GM12878 (cell line): ENCODE results near the gene FAM53B. TPM values are rescaled to one million over a fixed set of nuclear protein-coding genes. Genes with fewer than 3 reads are reported as not detected.

Source experiments
- ATAC-seq: fragments of 200-7000 bp; cut with Tn5 transposase; 3 replicates; pipeline ENCODE4 v1.9.1; 2020; ENCODE audit warnings: mild to moderate bottlenecking, moderate library complexity
- BruUV-seq: library from RNA; stranded (reverse); fragments of 400-500 nt; replicated peaks from 2 replicates; lab custom pipeline; 2021; lab: Mats Ljungman, UMichigan
- CTCF ChIA-PET: fragments of 300-600 bp; sonication (Branson Sonifier 250); formaldehyde crosslinking; extraction: SDS; loops from one replicate; lab custom pipeline; 2021; ENCODE audit warnings: inconsistent platforms; lab: Yijun Ruan, JAX
- POLR2A ChIA-PET: fragments of 350-600 bp; formaldehyde crosslinking; extraction: SDS; loops from one replicate; lab custom pipeline; 2021; ENCODE audit warnings: inconsistent platforms; lab: Charles Lee
- RAD21 ChIA-PET: fragments of 300-600 bp; sonication (Branson Sonifier 250); formaldehyde crosslinking; loops from one replicate; lab custom pipeline; 2023; ENCODE audit warnings: antibody characterized with exemption; ENCODE audit not compliant: unreplicated experiment; lab: Charles Lee
- SMC1A ChIA-PET: fragments of 300-600 bp; sonication (Branson Sonifier 250); formaldehyde crosslinking; loops from one replicate; lab custom pipeline; 2023; ENCODE audit not compliant: unreplicated experiment, uncharacterized antibody; lab: Charles Lee
- DNase-seq: peaks from one replicate; pipeline ENCODE4 v3.0.0-alpha.2; 2011; ENCODE audit warnings: low read depth, low spot score
- FAIRE-seq: peaks from 3 replicates; lab custom pipeline; 2011; peaks lifted over from hg19 to GRCh38; lab: Jason Lieb, UNC
- H2AFZ ChIP-seq: 2 replicates; pipeline ENCODE4 v1.6.0; 2011; ENCODE audit warnings: low read depth, low read length, control low read depth; ENCODE audit not compliant: control insufficient read depth
- H3K27ac ChIP-seq: 2 replicates; pipeline ENCODE4 v1.5.1; 2011; ENCODE audit warnings: control low read depth; ENCODE audit not compliant: control insufficient read depth, insufficient read depth
- H3K27me3 ChIP-seq, 2 experiments: replicated peaks in 1 of 2; 2 replicates each; pipeline versions ENCODE4 v1.6.0 to v1.6.1; 2011; ENCODE audit warnings: low read length in 1 of 2; ENCODE audit not compliant: control insufficient read depth in 2 of 2, insufficient read depth in 2 of 2
- H3K36me3 ChIP-seq, 2 experiments: 2 replicates each; pipeline ENCODE4 v1.5.1; 2011; ENCODE audit warnings: low read length in 1 of 2; ENCODE audit not compliant: control insufficient read depth in 2 of 2, insufficient read depth in 2 of 2
- H3K4me1 ChIP-seq: 2 replicates; pipeline ENCODE4 v1.6.1; 2011; ENCODE audit warnings: mild to moderate bottlenecking, low read length, moderate library complexity, mixed read lengths; ENCODE audit not compliant: control insufficient read depth, insufficient read depth
- H3K4me2 ChIP-seq: 2 replicates; pipeline ENCODE4 v1.6.0; 2011; ENCODE audit warnings: control low read depth; ENCODE audit not compliant: control insufficient read depth, insufficient read depth
- H3K4me3 ChIP-seq: fragments of 200-600 bp; sonication (generic); 2 replicates; pipeline ENCODE4 v1.5.1; 2016
- H3K79me2 ChIP-seq: 2 replicates; pipeline ENCODE4 v1.6.0; 2011; ENCODE audit warnings: low read length; ENCODE audit not compliant: control insufficient read depth, insufficient read depth
- H3K9ac ChIP-seq: 2 replicates; pipeline ENCODE4 v1.8.0; 2011; ENCODE audit warnings: low read length, control low read depth, mixed read lengths; ENCODE audit not compliant: control insufficient read depth, insufficient read depth
- H3K9me3 ChIP-seq: replicated peaks from 3 replicates; pipeline ENCODE4 v1.5.1; 2011; ENCODE audit warnings: mild to moderate bottlenecking, low read length; ENCODE audit not compliant: control insufficient read depth, insufficient read depth
- H4K20me1 ChIP-seq: 2 replicates; pipeline ENCODE4 v1.6.0; 2011; ENCODE audit not compliant: control insufficient read depth, insufficient read depth
- YY1 ChIP-seq: IDR thresholded peaks from 2 replicates; pipeline ENCODE4 v1.6.1; 2011; ENCODE audit warnings: low read depth, mild to moderate bottlenecking, low read length
- WGBS: methylation state at CpG from one replicate; pipeline ENCODE4 v1.1.6; 2016; ENCODE audit warnings: low lambda C conversion rate; ENCODE audit not compliant: insufficient replicate concordance, insufficient coverage; ENCODE audit errors: missing lambda C conversion rate; 5-methylcytosine and 5-hydroxymethylcytosine counted together
- in situ Hi-C: fragments of 300-500 bp; cut with MboI; formaldehyde crosslinking; loops from 9 replicates; pipeline ENCODE4 v1.14.3; 2018; ENCODE audit warnings: mixed read lengths
- intact Hi-C: fragments of 100-400 bp; cut with micrococcal nuclease; formaldehyde crosslinking; loops from one replicate; pipeline ENCODE4 v1.14.2; 2022; ENCODE audit not compliant: unreplicated experiment
- polyA plus RNA-seq, 11 experiments: library from polyadenylated mRNA; depleted of rRNA in 4 of 11; unstranded in 6 of 11; stranded (reverse) in 5 of 11; fragments of >200 nt; fragmentation: Nextera tagmentation in 4 of 11; fragmentation: Illumina TruSeq in 1 of 11; extraction: Ambion mirVana in 4 of 11; extraction: Trizol in 1 of 11; gene quantifications; 1 replicate in 1 of 11; 2 replicates in 10 of 11; pipeline versions ENCODE4 v1.2.1 to v1.2.3, GENCODE V29; 2011 to 2016; ENCODE audit warnings: inconsistent platforms in 2 of 11, missing spikeins in 2 of 11, low read depth in 1 of 11
- total RNA-seq, 4 experiments: library from RNA; depleted of rRNA in 3 of 4; stranded (reverse); fragments of >200 nt in 3 of 4; fragmentation: Illumina TruSeq in 1 of 4; extraction: Trizol in 1 of 4; gene quantifications; 2 replicates each; pipeline versions ENCODE4 v1.2.1 to v1.2.3, GENCODE V29; 2013 to 2021
- TF ChIP-seq, protein P1 (sequence below): fragments of 450-650 bp; IDR thresholded peaks from 2 replicates; pipeline ENCODE4 v1.6.1; 2016; ENCODE audit warnings: mild to moderate bottlenecking

Gene FAM53B
- total and polyA plus RNA-seq, 10 of the 15 experiments (the other 5 are each of a cell fraction or from before 2014, with no cell fraction given) = 0.05 to 26.3 (median 8.1) TPM

GRCh38 chr10:124748953-124749645, 4.9 kb upstream of the FAM53B start:
- POLR2A ChIA-PET = interaction anchor here (0.8 to 1.7 kb wide), 10 partner anchors 8 to 61 kb away, joined by 3 to 5 read pairs (median 3); no protein-coding TSS in a partner anchor
- H3K79me2 ChIP-seq = no peaks in the 10 kb centered on the region
- RAD21 ChIA-PET = interaction anchor here (0.6 to 2.8 kb wide), 17 partner anchors 8 to 970 kb away, joined by 3 to 12 read pairs (median 4); partner anchors contain the start of gene EDRF1
- CTCF ChIA-PET = interaction anchor here (0.7 to 6.9 kb wide), 19 partner anchors 8 to 289 kb away, joined by 3 to 149 read pairs (median 3); partner anchors contain the start of gene EEF1AKMT2
- no peak for DNase-seq
- no TSS peak for BruUV-seq
- in situ Hi-C loops (no loop called here), intact Hi-C loops (loop anchor here (2.0 to 10.0 kb wide), 2 partner anchors 168 to 754 kb away; no protein-coding TSS in a partner anchor)
- no peak overlapping the region for H3K9ac ChIP-seq
- no peaks in the 10 kb centered on the region for H4K20me1 ChIP-seq
- H3K4me3 ChIP-seq = peak overlapping the region; percentile 39
- peak overlapping the region; percentile 51 for H3K4me2 ChIP-seq
- ATAC-seq = peak; percentile 68
- H2AFZ ChIP-seq = peak overlapping the region; percentile 2
- SMC1A ChIA-PET = interaction anchor here (0.7 to 3.8 kb wide), 29 partner anchors 9 to 218 kb away, joined by 3 to 20 read pairs (median 5); partner anchors contain the start of gene EEF1AKMT2
- H3K27me3 ChIP-seq = no peaks in the 10 kb centered on the region
- FAIRE-seq = peak; percentile 65
- no peaks in the 10 kb centered on the region; a peak in 2 of 4 replicates for H3K36me3 ChIP-seq
- peak overlapping the region; percentile 33 for H3K27ac ChIP-seq
- H3K4me1 ChIP-seq = peaks cover 4% of the 10 kb centered on the region; the same call in 1 of the 2 replicates
- no peaks in the 10 kb centered on the region for H3K9me3 ChIP-seq
- TF ChIP-seq YY1 = no peak
- TF ChIP-seq, protein P1, sequence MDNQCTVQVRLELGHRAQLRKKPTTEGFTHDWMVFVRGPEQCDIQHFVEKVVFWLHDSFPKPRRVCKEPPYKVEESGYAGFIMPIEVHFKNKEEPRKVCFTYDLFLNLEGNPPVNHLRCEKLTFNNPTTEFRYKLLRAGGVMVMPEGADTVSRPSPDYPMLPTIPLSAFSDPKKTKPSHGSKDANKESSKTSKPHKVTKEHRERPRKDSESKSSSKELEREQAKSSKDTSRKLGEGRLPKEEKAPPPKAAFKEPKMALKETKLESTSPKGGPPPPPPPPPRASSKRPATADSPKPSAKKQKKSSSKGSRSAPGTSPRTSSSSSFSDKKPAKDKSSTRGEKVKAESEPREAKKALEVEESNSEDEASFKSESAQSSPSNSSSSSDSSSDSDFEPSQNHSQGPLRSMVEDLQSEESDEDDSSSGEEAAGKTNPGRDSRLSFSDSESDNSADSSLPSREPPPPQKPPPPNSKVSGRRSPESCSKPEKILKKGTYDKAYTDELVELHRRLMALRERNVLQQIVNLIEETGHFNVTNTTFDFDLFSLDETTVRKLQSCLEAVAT = peak; percentile 95
- 34% methylated on average over 4 of the region's 4 CpGs for WGBS
